Spleen (tissue), 7 donors: ENCODE measurements around the gene SFMBT1.

ENCODE experiments used
- CTCF ChIP-seq, 11 experiments: fragments of 200-600 bp in 7 of 11; fragments of 450-650 bp in 4 of 11; sonication (generic) in 4 of 11; IDR thresholded peaks in 8 of 11; conservative IDR thresholded peaks in 3 of 11; 1 replicate in 7 of 11; 2 replicates in 4 of 11; pipeline versions ENCODE4 v1.4.0 to v1.8.0; 2016 to 2021; ENCODE audit warnings: antibody characterized with exemption in 11 of 11, inconsistent platforms in 4 of 11, mild to moderate bottlenecking in 1 of 11
- POLR2A ChIP-seq, 3 donors: fragments of 450-650 bp; IDR thresholded peaks; one replicate each; pipeline ENCODE4 v1.5.1; 2017; ENCODE audit warnings: antibody characterized with exemption in 3 of 3, mild to moderate bottlenecking in 1 of 3
- POLR2AphosphoS5 ChIP-seq, 3 donors: sonication (generic); formaldehyde crosslinking; IDR thresholded peaks; one replicate each; pipeline ENCODE4 v1.5.1; 2017; ENCODE audit warnings: antibody characterized with exemption in 3 of 3
- donor health status: DM: no; HTN: no; CAD: no; lungs with moderate emphysema.
- donor health status: DM: no; HTN: no; CAD: no.
- donor health status: DM: no; HTN: no; CAD: no.

GRCh38 chr3:52892290-52892624, 153.6 kb downstream of the SFMBT1 start:
- no peak for TF ChIP-seq CTCF (IDR thresholded peaks at IDR 0.05 in 8 of 11, conservative IDR thresholded peaks at IDR 0.05 in 3 of 11)
- no peak for TF ChIP-seq POLR2AphosphoS5 (IDR thresholded peaks at IDR 0.05)
- no peak for TF ChIP-seq POLR2A (IDR thresholded peaks at IDR 0.05)
